NCI-H345 treated with DMSO at 0.1 percent for 48 hours (cell line): ENCODE data around the gene ARMC7.
A peak's percentile ranks its signal among the peaks of the same experiment; 100 is the strongest.
"Not testable (repeated sequence)": the region's sequence is repeated elsewhere in the genome, so short reads cannot be mapped to it uniquely, and the experiment has no call there.

ENCODE experiments used
- DNase-seq: peaks from one replicate; lab custom pipeline; 2025; ENCODE audit not compliant: unreplicated experiment; lab: John Stamatoyannopoulos, UW

ARMC7 gene

GRCh38 chr17:75109407-75110233, at the start of gene ARMC7:
Gene ARMC7 (plus strand): TSS chr17:75109969. CDS start chr17:75110289, 320 bp downstream.
- DNase-seq: peak; percentile 88

GRCh38 chr17:75060434-75061054, 49.2 kb upstream of the ARMC7 start:
- DNase-seq: no peak

GRCh38 chr17:75061055-75061438, 48.7 kb upstream of the ARMC7 start:
- DNase-seq: no peak

- no peak for DNase-seq
These were observed 48.2 kb upstream of the ARMC7 start for GRCh38 chr17:75061618-75062017.

- no peak for DNase-seq
These were observed 46.6 kb upstream of the ARMC7 start for GRCh38 chr17:75063201-75063600.

GRCh38 chr17:75063626-75064025, 46.1 kb upstream of the ARMC7 start:
- no peak for DNase-seq

GRCh38 chr17:75064040-75064439, 45.7 kb upstream of the ARMC7 start:
- DNase-seq: no peak

GRCh38 chr17:75064460-75064859, 45.3 kb upstream of the ARMC7 start:
- no peak for DNase-seq

- DNase-seq: no peak
These were observed 44.8 kb upstream of the ARMC7 start for GRCh38 chr17:75064867-75065561.

GRCh38 chr17:75065562-75066151, 44.1 kb upstream of the ARMC7 start:
- no peak for DNase-seq

- DNase-seq: no peak
These were observed 41.9 kb upstream of the ARMC7 start for GRCh38 chr17:75067856-75068255.

GRCh38 chr17:75068750-75069149, 41.0 kb upstream of the ARMC7 start:
- no peak for DNase-seq

GRCh38 chr17:75069783-75070182, 40.0 kb upstream of the ARMC7 start:
- DNase-seq: no peak

- not testable (repeated sequence) for DNase-seq
These were observed 38.1 kb upstream of the ARMC7 start for GRCh38 chr17:75071478-75072271.

GRCh38 chr17:75072909-75073308, 36.9 kb upstream of the ARMC7 start:
- not testable (repeated sequence) for DNase-seq

GRCh38 chr17:75073618-75074047, 36.1 kb upstream of the ARMC7 start:
- no peak for DNase-seq

- no peak for DNase-seq
These were observed 35.2 kb upstream of the ARMC7 start for GRCh38 chr17:75074532-75074931.

GRCh38 chr17:75075597-75076336, 34.0 kb upstream of the ARMC7 start:
- no peak for DNase-seq

- no peak for DNase-seq
These were observed 32.7 kb upstream of the ARMC7 start for GRCh38 chr17:75077072-75077495.
